Activated CD4-positive, alpha-beta T cell treated with anti-CD3 and anti-CD28 coated beads, Interleukin-2, amount 50 U/mL, for 24 hours (primary cell): ENCODE measurements around the gene LILRB5.
"Not testable (repeated sequence)": the region's sequence is repeated elsewhere in the genome, so short reads cannot be mapped to it uniquely, and the experiment has no call there.

Source experiments
- DNase-seq, 2 donors: peaks; one replicate each; pipeline ENCODE4 v3.0.0-alpha.2; 2020; ENCODE audit warnings: low read depth in 1 of 2, low spot score in 1 of 2

The LILRB5 gene

DNA sequence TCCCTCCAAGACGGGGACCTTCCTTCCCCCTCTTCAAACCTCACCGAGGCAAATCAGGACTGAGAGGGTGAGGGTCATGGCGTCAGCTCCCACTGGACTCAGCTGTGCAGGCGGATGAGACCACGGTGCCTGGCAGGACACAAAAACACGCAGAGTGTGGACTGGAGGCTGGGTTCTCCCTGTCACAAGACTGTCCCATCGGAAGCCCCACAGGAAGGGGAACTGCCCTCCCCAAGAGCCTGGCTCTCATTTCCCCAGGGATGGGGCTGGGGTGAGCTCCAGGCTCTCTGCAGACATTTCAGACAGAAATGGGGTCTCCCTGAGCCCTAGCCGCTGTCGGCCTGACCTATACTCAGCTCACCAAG, at the start of gene LILRB5:
Gene LILRB5 (minus strand): TSS at position 158 of the 365 bp plus-strand sequence. CDS start 80 bp downstream, at position 78.
- no peak for DNase-seq

DNA sequence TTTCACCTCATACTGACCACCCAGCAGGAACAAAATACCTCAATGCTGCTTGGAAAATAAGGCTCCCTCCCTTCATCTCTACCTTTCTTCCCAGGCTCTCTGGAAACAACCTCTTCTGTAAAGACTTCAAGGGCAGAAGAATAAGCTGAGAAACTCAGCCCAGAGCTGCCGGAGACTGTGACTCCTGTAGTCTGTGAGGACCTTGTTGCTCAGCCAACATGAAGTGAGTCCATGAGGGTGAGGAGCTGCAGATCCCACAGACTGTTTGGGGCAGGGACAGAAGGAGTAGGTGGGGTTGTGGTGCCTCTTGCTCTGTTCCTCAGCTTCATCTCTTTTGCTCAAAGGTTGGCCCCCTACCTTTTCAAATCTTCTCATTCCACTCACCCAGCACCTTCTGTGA, 48.1 kb upstream of the LILRB5 start:
- no peak for DNase-seq

DNA sequence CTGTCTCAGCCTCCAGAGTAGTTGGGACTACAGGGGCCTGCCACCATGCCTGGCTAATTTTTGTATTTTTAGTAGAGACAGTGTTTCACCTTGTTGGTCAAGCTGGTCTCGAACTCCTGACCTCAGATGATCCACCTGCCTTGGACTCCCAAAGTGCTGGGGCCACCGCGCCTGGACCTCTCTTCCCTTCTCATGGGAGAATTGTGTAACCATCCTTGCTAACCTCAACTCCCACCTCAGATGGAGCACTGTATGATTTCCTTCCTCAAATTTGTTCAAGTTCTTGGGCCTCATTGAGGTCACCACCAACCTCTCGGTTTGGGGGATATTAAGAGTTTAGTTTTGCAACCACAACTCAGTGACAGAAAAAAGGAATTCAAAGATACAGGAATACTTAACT, 45.2 kb upstream of the LILRB5 start:
- no peak for DNase-seq

DNA sequence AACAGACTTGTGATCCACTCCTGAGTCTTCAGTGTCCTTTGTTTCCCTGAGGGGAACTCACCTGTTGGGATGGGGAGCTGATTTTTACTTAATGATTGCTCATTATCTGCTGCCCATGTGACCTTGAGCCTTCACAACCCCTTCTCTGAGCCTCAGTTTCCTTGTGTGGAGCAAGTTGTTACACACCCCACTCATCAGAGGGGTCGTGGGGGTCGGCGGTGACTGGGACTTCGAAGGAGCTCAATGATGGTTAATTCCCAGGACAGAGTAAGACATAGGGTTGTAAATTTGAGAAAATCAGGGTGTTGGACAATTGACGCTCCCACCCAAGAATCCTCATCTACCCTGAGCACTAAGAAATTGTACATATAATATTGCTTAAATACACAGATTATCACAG, 42.4 kb upstream of the LILRB5 start:
- no peak for DNase-seq

DNA sequence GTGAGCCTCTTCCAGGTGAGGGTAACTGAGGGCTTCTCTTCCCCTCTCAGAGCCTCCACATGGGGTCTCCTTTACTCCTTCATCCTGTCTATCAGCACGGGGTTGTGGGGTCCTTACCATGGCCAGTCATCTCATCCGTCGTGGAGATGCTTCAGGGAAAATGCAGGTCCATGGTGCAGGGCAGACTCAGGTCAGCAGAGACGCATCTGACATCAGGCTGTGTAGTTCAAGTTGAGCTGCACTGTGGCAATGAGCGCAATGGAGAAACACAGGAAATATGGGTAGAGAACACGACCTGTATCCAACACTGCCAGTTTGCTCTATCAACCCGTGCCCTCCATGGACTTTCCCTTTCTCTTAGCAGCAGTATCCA, 42.0 kb upstream of the LILRB5 start:
- DNase-seq: no peak

DNA sequence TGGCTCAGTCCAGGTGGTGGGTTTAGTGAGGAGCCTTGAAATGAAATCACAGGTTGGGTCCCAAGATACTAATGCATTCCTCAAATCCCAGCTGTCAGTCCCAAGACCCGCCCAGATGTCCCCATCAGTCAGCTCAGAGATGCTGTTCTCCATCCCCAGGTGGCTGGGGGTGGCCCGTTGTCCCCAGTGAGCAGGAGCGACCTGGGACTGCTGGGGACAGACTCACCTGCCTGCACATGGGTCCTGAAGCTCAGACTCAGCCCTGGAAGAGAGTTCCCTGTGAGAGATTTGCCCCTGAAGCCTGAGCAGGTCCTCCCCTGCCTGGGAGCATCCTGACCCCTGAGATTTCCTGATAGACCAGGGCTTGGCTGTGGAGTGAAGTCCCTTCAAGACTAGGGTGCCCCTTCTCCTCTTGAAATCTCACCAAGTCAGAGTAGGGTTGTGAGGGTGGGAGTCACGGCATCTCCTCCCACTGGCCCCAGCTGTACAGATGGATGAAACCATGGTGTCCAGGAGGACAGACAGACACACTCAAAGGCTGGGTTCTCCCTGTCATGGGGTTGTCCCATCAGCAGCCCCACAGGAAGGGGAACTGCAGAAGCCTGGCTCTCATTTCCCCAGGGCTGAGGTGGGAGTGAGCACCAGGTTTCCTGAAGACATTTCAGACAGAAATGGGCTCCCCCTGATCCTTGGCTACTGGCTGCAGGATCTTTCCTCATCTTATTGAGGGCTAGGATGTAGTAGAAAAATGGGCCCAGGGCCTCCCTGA, 41.5 kb upstream of the LILRB5 start:
- no peak for DNase-seq

DNA sequence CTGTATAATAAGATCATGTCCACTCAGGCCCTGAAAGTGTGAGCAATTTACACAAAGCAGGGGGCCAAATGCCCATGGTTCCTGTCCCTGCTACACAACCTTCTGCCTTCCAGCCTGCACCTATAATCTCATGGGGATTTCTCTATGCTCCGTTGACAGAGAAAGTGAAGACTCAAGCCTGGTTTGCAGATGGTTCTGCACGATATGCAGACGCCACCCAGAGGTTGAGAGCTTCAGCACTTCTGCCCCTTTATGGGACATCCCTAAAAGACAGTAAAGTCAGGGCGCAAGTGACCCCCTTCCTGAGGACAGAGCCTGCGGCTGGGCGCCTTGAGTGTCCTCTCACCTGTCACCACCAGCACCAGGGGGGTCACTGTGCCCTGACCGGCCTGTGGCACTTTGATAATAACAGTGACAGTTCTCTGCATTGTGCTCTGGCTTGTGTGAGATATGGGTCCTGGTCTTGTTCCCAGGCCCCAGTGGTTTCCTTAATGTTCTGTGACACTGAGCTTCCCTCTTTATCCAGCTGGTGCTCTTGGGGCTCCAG, 40.8 kb upstream of the LILRB5 start:
- DNase-seq: no peak

DNA sequence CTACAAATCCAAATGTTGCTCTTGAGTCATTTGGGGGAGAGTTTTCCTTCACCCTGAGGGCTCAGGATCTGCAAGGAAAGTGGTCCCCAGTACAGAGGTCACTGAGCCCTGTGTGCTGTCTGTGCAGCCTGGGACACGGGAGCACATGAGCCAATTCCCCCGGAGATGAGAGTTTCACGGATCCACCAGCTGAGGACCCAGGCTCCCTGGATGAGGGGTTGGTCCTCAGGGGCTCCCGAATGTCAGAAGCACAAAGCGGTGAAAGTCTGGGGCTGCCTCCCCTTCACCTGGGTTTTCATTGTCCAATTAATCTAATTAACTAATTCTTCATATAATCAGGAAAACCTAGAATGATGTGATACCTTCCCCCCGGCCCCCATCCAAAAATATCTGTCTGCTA, 37.5 kb upstream of the LILRB5 start:
- DNase-seq: no peak

DNA sequence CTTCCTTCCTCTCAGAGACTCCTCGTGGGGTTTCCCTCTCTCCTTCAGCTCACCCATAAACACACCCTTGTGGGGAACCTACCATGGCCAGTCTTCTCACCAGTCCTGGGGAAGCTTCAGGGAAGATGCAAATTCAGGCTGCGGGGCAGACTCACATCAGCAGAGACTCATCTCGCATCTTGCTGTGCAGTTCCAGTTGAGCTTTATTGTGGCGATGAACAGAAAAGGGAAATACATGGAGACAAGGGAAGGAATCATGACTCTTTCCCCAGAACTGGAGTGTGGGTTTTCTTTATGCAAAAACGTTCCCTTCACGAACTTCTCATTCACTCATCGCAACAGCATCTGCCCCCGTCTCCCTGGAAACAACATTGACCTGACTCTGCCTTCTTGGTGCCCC, 32.1 kb upstream of the LILRB5 start:
- DNase-seq: not testable (repeated sequence)

DNA sequence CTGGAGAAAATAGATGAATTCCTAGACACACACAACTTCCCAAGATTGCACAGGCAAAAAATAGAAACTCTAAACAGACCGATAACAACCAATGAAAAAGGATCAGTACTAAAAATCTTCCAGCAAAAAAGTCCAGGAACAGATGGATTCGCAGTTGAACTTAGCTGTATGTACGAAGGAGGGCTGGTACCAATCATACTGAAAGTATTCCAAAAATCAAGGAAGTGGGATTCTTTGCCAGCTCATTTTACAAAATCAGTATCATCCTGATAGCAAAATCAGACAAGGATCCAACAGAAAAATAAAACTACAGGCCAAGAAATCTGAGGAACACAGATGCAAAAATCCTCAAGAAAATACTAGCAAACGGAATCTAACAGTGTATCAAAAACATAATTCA, 30.4 kb upstream of the LILRB5 start:
- no peak for DNase-seq

DNA sequence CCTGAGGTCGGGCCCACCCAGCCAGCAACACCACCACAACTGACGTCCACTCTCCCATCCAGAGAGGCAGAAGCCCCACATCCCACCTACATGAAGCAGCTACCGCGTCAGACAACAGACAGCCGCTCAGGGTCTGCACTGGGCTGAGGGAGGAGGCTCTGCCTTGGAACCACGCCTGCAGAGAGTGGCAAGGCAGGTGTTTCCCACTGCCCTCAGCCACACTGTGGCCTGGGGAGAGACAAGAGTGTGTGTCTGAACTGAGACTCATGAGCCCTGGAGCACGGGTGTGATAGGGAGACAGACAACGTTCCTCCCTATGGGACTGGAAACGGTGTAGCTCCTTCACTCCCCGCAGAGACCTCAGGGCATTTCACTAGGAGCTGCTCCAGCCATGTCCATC, 29.2 kb upstream of the LILRB5 start:
- not testable (repeated sequence) for DNase-seq

DNA sequence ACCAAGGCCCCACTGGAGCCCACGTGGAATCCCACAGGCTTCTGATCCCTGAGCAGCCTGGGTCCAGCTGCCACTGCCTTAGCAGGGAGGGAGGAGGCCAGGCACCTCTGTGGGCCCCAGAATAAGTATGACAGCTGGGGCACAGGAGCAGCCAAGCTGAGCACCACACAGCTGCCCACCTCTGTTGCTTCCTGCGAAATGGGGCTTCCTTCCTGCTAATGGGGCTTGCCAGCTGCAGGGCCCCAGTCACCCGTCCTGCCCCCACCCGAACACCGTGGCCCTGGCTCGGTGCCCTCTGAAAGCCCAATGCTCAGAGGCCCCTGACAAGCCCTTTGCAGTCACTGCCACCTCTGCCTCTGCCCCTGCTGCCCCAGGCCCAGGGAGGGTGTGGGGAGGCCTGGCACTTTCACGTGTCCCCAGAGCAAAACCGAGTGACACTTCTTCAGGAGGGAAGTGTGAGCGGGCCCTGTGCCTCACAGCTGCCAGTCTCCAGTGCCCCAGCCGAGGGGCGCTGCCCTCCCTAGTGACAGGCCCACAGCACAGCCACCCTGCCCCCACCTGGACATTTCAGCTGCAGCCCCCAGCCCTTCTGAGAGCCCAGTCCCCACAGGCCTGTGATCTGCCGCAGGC, 28.5 kb upstream of the LILRB5 start:
- not testable (repeated sequence) for DNase-seq

DNA sequence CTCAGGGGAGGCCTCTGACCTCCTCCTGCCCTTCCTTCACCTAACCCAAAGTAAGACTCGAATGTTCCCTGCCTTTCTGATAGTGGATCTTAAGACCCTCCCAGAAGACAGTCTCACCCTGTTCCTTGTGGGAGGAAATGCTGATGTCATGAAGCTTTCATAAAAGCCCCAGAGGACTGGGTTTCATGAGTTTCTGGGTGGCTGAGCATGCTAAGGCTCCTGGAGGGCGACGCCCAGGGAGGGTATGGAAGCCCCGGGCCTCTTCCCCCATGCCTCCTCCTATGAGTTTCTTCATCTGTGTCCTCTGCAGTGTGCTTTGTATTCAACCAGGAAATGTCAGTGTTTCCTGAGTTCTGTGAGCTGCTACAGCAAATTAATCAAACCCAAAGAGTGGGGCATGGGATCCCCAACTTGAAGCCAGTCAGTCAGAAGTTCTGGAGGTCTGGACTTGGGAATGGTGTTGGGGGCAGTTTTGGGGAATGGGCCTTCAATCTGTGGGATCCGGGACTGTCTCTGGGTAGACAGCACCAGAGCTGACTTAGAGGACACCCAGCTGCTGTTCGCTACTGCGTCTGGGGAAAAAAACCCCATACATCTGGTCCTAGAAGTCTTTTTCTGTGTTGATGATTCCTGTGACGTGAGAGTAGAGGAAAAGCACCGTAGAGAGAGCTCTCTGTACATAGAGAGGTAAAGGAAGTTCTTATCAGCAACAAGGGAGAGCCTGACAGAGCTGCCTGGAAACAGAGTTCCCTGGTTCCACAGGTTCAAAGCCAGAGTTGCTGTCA, 25.8 kb upstream of the LILRB5 start:
- DNase-seq: no peak

DNA sequence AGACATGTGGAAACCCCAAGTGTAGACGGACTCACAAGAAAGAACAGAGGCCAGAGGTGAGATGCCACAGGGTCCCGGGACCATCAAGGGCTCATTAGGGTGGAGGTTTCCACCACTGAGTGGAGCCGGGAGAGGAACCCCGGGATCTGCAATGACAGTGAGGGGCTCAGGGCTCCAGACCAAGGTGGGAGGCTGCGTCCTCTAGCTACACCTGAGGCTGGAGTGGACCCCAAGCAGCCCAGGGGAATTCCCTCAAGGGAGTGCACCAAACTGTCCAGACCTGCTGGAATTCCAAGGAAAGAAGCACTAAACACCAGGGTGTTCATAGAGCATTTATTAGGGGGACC, 24.6 kb upstream of the LILRB5 start:
- DNase-seq: not testable (repeated sequence)

DNA sequence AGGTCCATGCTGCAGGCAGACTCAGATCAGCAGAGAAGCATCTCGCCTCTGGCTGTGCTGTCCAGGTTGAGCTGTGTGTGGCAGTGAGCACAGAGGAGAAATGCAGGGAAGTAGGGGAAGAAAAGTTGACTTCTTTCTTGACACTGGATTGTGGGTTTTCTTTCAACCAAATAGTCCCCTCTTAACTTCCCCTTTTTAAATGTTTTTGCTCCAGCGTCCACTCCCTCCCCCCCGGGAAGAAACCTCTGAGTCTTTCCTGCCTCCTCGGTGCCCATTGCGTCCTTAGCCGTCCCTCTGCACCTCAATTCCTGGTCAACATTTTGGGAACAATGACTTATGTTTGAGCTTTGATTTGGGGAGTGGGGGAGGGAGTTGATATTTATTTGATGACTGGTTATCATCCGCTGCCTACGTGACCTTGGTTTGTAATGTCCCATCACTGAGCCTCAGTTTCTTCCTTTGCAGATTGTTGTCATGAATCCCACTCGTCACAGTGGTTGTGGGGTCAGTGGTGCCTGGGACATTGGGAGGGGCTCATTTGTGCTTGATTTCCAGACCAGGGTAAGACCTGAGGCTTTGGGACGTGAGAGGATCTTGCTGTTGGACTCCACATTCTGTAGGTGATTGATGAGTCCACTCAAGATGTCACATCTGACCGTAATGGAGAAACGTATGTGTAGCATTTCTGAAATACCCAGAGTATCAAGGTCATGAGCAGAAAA, 24.1 kb upstream of the LILRB5 start, which contains the start of gene LILRB2:
Gene LILRB2 (minus strand): TSS at position 104 of the 722 bp plus-strand sequence. CDS start 614 bp downstream, outside the sequence.
- DNase-seq: no peak

DNA sequence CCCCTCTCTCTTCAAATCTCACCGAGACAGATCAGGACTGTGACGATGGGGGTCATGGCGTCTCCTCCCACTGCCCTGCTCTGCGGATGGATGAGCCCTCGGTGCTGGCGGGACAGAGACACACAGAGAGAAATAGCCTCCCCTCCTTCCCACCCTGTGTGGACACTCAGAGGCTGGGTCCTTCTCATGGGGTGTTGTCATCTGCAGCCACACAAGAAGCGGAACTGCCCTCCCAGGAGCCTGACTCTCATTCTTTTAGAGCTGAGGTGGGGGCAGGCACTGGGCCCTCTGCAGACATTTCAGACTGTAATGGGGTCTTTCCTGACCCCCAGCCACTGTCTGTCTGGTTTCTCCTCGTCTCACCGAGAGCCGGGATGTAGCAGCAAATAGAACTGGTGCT, 23.4 kb upstream of the LILRB5 start:
- DNase-seq: not testable (repeated sequence)

DNA sequence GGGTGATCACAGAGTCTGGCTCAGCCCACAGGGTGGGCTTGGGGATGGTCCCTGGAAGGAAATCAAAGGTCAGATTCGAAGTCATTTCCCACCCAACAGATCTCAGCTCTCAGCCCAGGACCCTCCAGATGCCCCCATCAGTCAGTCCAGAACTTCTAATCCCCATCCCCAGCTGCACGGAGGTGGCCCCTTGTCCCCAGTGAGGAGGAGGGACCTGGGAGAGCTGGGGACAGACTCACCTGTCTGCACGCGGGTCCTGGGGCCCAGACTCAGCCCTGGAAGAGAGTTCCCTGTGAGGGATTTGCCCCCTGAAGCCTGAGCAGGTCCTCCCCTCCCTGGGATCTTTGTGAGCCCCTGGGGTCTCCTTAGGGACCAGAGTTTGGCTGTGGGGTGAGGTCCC, 23.0 kb upstream of the LILRB5 start:
- not testable (repeated sequence) for DNase-seq

DNA sequence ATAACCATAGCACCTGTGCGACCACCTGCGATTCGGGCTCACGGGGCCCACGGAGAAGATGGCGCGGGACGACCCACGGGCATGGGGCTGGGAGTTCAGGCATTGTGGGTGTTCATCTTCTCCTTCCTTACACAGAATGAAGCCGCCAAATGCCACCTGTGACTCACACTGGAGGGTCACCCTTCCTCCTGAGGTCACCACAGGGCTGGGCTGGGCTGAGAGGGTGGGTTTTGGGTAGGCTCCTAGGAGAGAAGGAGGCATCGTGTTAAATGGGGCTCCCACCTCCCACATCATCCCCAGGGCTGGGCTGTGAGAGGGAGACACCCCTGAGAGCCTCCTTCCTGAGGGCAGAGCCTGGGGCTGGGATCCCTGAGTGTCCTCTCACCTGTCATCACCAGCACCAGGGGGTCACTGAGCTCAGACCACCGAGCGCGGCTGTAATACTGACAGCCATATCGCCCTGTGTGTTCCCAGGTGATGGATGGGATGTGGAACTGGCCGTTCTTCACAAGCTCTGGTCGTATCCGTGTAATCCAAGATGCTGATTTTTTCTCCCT, 22.4 kb upstream of the LILRB5 start:
- no peak for DNase-seq

DNA sequence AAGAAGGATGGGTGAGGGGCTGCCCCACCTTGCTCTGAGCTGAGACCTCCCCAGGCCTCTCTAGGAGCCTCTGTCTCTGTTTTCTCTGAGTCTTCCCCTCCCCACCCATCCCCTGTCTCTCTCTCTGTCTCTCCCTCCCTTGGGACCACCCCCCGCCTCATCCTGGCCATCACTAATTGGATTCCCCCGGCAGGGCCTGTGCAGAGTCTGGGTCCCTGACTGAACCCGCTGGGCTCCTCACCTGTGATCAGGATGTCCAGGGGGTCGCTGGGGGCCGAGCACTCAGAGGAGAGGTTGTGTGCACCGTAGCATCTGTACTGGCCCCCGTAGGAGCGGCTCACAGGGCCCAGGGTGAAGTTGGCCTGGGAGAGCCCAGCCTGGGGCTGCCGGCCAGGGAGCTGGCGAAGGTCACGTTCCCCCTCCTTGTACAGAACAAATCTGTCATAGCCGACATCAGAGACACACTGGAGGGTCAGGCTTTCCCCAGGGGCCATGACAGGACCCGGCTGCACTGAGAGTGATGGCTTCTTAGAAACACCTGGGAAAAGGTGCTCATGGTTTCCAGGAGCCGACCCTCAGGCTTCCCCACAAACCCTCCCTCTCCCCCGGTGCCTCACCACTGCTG, 21.6 kb upstream of the LILRB5 start:
- not testable (repeated sequence) for DNase-seq

DNA sequence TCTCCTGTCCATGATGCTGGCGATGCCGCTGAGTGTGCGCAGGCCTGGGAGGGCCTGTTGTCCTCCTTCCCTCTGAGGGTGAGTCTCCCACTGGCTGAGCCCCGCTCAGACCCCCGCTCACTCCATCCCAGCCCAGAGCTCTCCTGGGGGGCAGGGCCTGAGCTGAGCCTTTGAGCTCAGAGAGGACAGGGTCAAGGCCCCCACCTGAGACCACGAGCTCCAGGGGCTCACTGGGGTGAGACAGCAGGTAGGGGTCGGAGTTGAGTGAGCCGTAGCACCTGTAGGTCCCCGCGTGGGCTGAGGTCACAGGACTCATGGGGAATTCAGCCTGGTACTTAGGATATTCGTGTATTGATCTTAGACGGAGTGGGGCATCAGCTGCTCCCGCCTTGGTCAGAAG, 21.0 kb upstream of the LILRB5 start:
- DNase-seq: not testable (repeated sequence)
